WTC11 (cell line): ENCODE data around the gene SAPCD2. TPM values are rescaled to one million over a fixed set of nuclear protein-coding genes. Genes with fewer than 3 reads are reported as not detected.

Experiments
- ATAC-seq: fragments of 200-7000 bp; cut with Tn5 transposase; 2 replicates; pipeline ENCODE4 v1.10.0; 2021; ENCODE audit warnings: mild to moderate bottlenecking, moderate library complexity
- CTCF ChIA-PET: fragments of 300-600 bp; sonication (Branson Sonifier 250); formaldehyde crosslinking; loops from one replicate; lab custom pipeline; 2021; ENCODE audit warnings: antibody characterized with exemption; lab: Charles Lee
- POLR2A ChIA-PET: fragments of 350-600 bp; sonication (Branson Sonifier 250); formaldehyde crosslinking; loops from one replicate; lab custom pipeline; 2021; ENCODE audit warnings: antibody characterized with exemption; lab: Charles Lee
- DNase-seq: peaks from one replicate; pipeline ENCODE4 v3.0.0; 2021; ENCODE audit warnings: low spot score
- H3K27ac Mint-ChIP-seq: 2 replicates; pipeline ENCODE4 v1.8.0; 2021; ENCODE audit warnings: mixed read lengths
- H3K27me3 Mint-ChIP-seq: 2 replicates; pipeline ENCODE4 v1.8.0; 2021; ENCODE audit warnings: low read depth, mild to moderate bottlenecking, moderate library complexity, mixed read lengths
- H3K36me3 Mint-ChIP-seq: 2 replicates; pipeline ENCODE4 v1.8.0; 2021; ENCODE audit warnings: mixed read lengths
- H3K4me1 Mint-ChIP-seq: 2 replicates; pipeline ENCODE4 v1.8.0; 2022; ENCODE audit warnings: mixed read lengths
- H3K4me3 Mint-ChIP-seq: 2 replicates; pipeline ENCODE4 v1.8.0; 2021; ENCODE audit warnings: mild to moderate bottlenecking, moderate library complexity, mixed read lengths
- H3K9me3 Mint-ChIP-seq: 2 replicates; pipeline ENCODE4 v1.8.0; 2021; ENCODE audit warnings: mixed read lengths
- HMGA2 ChIP-seq: fragments of 250-450 bp; sonication (Bioruptor Pico); IDR thresholded peaks from 2 replicates; pipeline ENCODE4 v1.4.0; 2021; ENCODE audit warnings: mild to moderate bottlenecking, moderate library complexity
- MXD4 ChIP-seq: fragments of 250-450 bp; sonication (Bioruptor Pico); IDR thresholded peaks from 2 replicates; pipeline ENCODE4 v1.8.0; 2021; ENCODE audit warnings: mild to moderate bottlenecking, moderate library complexity, borderline replicate concordance
- NR1H2 ChIP-seq: sonication (generic); formaldehyde crosslinking; IDR thresholded peaks from 2 replicates; pipeline ENCODE4 v1.9.0; 2021; ENCODE audit warnings: mild to moderate bottlenecking, moderate library complexity, missing genetic modification reagents
- NR3C1 ChIP-seq: sonication (generic); formaldehyde crosslinking; conservative IDR thresholded peaks from 2 replicates; pipeline ENCODE4 v1.8.1; 2023; ENCODE audit warnings: low read depth, mild to moderate bottlenecking, missing genetic modification reagents
- RELA ChIP-seq: sonication (generic); formaldehyde crosslinking; IDR thresholded peaks from 2 replicates; pipeline ENCODE4 v1.8.1; 2022; ENCODE audit warnings: missing genetic modification reagents, mild to moderate bottlenecking, borderline replicate concordance
- TCF7 ChIP-seq: sonication (generic); formaldehyde crosslinking; IDR thresholded peaks from 2 replicates; pipeline ENCODE4 v1.8.0; 2022; ENCODE audit warnings: mild to moderate bottlenecking, low read depth, missing genetic modification reagents, moderate library complexity
- TP53 ChIP-seq: sonication (generic); formaldehyde crosslinking; IDR thresholded peaks from 2 replicates; pipeline ENCODE4 v1.8.1; 2023; ENCODE audit warnings: mild to moderate bottlenecking, missing genetic modification reagents
- ZNF219 ChIP-seq: sonication (generic); formaldehyde crosslinking; IDR thresholded peaks from 2 replicates; pipeline ENCODE4 v1.8.0; 2023; ENCODE audit warnings: missing genetic modification reagents, mild to moderate bottlenecking, borderline replicate concordance
- ZNF423 ChIP-seq: fragments of 250-450 bp; sonication (Bioruptor Pico); IDR thresholded peaks from 2 replicates; pipeline ENCODE4 v2.1.2; 2022; ENCODE audit warnings: mild to moderate bottlenecking, moderate library complexity
- total RNA-seq: library from RNA; stranded (reverse); gene quantifications from 3 replicates; pipeline ENCODE4 v1.2.3, GENCODE V29; 2021
- TF ChIP-seq, protein P1 (sequence below): sonication (generic); formaldehyde crosslinking; conservative IDR thresholded peaks from 2 replicates; pipeline ENCODE4 v1.8.1; 2022; ENCODE audit warnings: mild to moderate bottlenecking, missing genetic modification reagents
- TF ChIP-seq, protein P2 (sequence below): sonication (generic); formaldehyde crosslinking; IDR thresholded peaks from 2 replicates; pipeline ENCODE4 v1.8.0; 2023; ENCODE audit warnings: missing genetic modification reagents
- TF ChIP-seq, protein P3 (sequence below): sonication (generic); formaldehyde crosslinking; IDR thresholded peaks from 2 replicates; pipeline ENCODE4 v1.8.0; 2022; ENCODE audit warnings: mild to moderate bottlenecking, missing genetic modification reagents
- TF ChIP-seq, protein P4 (sequence below): sonication (generic); formaldehyde crosslinking; IDR thresholded peaks from 2 replicates; pipeline ENCODE4 v1.8.0; 2022; ENCODE audit warnings: mild to moderate bottlenecking, missing genetic modification reagents
- TF ChIP-seq, protein P5 (sequence below): fragments of 250-450 bp; sonication (Bioruptor Pico); IDR thresholded peaks from 2 replicates; pipeline ENCODE4 v1.9.0; 2021; ENCODE audit warnings: mild to moderate bottlenecking
- TF ChIP-seq, protein P6 (sequence below): sonication (generic); formaldehyde crosslinking; IDR thresholded peaks from 2 replicates; pipeline ENCODE4 v1.8.1; 2022; ENCODE audit warnings: low read depth, missing genetic modification reagents, borderline replicate concordance
- TF ChIP-seq, protein P7 (sequence below): sonication (generic); formaldehyde crosslinking; IDR thresholded peaks from 2 replicates; pipeline ENCODE4 v1.8.0; 2023; ENCODE audit warnings: missing genetic modification reagents, mild to moderate bottlenecking, borderline replicate concordance
- TF ChIP-seq, protein P8 (sequence below): sonication (generic); formaldehyde crosslinking; IDR thresholded peaks from 2 replicates; pipeline ENCODE4 v1.8.0; 2022; ENCODE audit warnings: missing genetic modification reagents

Gene SAPCD2
- total RNA-seq, 1 experiment from 2014 or later = 67.0 TPM

DNA sequence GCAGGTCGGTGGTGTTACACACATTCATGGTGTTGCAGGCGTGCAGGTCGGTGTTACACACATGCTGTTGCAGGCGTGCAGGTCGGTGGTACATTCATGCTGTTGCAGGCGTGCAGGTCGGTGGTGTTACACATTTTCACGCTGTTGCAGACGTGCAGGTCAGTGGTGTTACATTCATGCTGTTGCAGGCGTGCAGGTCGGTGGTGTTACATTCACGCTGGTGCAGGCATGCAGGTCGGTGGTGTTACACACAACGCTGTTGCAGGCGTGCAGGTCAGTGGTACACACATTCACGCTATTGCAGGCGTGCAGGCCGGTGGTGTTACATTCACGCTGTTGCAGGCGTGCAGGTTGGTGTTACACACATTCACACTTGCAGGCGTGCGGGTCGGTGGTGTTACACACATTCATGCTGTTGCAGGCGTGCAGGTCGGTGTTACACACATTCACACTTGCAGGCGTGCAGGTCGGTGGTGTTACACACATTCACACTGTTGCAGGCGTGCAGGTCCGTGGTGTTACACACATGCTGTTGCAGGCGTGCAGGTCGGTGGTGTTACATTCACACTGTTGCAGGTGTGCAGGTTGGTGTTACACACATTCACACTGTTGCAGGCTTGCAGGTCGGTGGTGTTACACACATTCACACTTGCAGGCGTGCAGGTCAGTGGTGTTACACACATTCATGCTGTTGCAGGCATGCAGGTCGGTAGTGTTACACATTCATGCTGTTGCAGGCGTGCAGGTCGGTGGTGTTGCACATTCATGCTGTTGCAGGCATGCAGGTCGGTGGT, 33.0 kb upstream of the SAPCD2 start:
- Mint-ChIP-seq H3K4me1 (no peaks in the 10 kb centered on the region), H3K9me3 (no peaks in the 10 kb centered on the region), H3K4me3 (no peak overlapping the region), H3K27me3 (no peaks in the 10 kb centered on the region), H3K27ac (no peak overlapping the region), H3K36me3 (peaks cover 17% of the 10 kb centered on the region)
- TF ChIP-seq, protein P1, sequence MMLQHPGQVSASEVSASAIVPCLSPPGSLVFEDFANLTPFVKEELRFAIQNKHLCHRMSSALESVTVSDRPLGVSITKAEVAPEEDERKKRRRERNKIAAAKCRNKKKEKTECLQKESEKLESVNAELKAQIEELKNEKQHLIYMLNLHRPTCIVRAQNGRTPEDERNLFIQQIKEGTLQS = no peak
- no peak for TF ChIP-seq TCF7 (CRISPR knock-in tag)
- TF ChIP-seq, protein P2, sequence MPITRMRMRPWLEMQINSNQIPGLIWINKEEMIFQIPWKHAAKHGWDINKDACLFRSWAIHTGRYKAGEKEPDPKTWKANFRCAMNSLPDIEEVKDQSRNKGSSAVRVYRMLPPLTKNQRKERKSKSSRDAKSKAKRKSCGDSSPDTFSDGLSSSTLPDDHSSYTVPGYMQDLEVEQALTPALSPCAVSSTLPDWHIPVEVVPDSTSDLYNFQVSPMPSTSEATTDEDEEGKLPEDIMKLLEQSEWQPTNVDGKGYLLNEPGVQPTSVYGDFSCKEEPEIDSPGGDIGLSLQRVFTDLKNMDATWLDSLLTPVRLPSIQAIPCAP (CRISPR knock-in tag) = no peak
- ATAC-seq (no peak), DNase-seq (no peak)
- ChIA-PET CTCF (no interaction called here), POLR2A (no interaction called here)

DNA sequence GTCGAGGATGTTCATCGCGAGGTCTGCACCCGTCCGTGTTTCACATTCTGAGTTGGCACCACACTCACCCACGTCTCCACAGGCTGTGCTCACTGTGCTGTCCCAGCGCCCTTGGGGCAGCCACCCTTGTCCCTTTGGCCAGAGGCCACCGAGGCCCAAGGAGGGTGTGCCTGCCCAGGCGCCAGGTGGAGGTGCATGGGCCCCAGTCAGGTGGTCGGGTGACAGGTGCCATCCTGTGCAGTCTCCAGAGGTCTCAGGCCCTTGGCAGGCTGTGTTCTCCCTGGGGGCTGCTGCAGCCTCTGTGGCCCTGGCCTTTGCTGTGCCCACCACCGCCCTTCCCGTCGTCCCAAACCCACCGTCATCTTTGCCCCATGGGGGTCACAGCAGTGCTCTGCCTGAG, 28.9 kb upstream of the SAPCD2 start:
- no peak overlapping the region for H3K27ac Mint-ChIP-seq
- TF ChIP-seq HMGA2 (CRISPR knock-in tag) (no peak), RELA (no peak), ZNF219 (CRISPR knock-in tag) (no peak), NR3C1 (CRISPR knock-in tag) (no peak), TP53 (no peak), ZNF423 (no peak), NR1H2 (CRISPR knock-in tag) (no peak), MXD4 (CRISPR knock-in tag) (no peak)
- TF ChIP-seq, protein P3, sequence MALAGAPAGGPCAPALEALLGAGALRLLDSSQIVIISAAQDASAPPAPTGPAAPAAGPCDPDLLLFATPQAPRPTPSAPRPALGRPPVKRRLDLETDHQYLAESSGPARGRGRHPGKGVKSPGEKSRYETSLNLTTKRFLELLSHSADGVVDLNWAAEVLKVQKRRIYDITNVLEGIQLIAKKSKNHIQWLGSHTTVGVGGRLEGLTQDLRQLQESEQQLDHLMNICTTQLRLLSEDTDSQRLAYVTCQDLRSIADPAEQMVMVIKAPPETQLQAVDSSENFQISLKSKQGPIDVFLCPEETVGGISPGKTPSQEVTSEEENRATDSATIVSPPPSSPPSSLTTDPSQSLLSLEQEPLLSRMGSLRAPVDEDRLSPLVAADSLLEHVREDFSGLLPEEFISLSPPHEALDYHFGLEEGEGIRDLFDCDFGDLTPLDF = no peak
- TF ChIP-seq, protein P4, sequence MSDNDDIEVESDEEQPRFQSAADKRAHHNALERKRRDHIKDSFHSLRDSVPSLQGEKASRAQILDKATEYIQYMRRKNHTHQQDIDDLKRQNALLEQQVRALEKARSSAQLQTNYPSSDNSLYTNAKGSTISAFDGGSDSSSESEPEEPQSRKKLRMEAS (CRISPR knock-in tag) = no peak
- CTCF ChIA-PET = interaction anchor here (2.2 kb wide), 1 partner anchor 31 kb away, joined by 6 read pairs; no protein-coding TSS in a partner anchor

DNA sequence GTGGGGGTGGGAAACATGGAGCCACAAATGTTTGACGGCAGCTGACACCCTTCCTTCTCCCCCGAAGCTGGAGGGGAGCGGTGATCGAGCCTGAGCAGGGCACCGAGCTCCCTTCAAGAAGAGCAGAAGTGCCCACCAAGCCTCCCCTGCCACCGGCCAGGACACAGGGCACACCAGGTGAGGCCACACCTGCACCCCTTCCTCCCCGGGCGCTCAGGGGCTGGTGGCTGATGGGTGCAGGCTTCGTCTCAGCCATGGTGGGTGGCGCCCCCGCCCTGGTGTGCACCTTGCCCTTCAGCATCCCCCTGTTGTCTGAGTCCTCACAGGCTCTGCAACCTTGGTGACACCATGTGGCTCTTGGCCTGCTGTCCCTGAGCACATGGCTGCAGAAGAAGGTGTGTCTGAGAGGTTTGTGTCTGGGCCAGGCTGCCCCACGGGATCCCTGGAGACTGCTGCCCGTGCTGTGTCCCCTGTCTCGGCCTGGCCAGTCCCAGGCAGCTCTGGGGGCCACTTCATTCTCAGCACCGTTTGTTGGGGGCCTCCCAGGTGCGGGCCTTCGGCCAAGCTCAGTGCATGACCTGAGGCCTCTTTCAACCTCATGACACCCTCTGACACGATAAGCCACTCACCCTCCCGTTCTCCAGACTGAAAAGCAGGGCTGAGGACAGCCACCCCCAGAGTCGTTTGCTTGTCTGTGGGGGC, 27.6 kb upstream of the SAPCD2 start:
- no peak overlapping the region for H3K27ac Mint-ChIP-seq
- POLR2A ChIA-PET = no interaction called here
- TF ChIP-seq, protein P5, sequence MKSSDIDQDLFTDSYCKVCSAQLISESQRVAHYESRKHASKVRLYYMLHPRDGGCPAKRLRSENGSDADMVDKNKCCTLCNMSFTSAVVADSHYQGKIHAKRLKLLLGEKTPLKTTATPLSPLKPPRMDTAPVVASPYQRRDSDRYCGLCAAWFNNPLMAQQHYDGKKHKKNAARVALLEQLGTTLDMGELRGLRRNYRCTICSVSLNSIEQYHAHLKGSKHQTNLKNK (CRISPR knock-in tag) = no peak
- TF ChIP-seq, protein P6, sequence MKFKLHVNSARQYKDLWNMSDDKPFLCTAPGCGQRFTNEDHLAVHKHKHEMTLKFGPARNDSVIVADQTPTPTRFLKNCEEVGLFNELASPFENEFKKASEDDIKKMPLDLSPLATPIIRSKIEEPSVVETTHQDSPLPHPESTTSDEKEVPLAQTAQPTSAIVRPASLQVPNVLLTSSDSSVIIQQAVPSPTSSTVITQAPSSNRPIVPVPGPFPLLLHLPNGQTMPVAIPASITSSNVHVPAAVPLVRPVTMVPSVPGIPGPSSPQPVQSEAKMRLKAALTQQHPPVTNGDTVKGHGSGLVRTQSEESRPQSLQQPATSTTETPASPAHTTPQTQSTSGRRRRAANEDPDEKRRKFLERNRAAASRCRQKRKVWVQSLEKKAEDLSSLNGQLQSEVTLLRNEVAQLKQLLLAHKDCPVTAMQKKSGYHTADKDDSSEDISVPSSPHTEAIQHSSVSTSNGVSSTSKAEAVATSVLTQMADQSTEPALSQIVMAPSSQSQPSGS (CRISPR knock-in tag) = no peak
- TF ChIP-seq, protein P7, sequence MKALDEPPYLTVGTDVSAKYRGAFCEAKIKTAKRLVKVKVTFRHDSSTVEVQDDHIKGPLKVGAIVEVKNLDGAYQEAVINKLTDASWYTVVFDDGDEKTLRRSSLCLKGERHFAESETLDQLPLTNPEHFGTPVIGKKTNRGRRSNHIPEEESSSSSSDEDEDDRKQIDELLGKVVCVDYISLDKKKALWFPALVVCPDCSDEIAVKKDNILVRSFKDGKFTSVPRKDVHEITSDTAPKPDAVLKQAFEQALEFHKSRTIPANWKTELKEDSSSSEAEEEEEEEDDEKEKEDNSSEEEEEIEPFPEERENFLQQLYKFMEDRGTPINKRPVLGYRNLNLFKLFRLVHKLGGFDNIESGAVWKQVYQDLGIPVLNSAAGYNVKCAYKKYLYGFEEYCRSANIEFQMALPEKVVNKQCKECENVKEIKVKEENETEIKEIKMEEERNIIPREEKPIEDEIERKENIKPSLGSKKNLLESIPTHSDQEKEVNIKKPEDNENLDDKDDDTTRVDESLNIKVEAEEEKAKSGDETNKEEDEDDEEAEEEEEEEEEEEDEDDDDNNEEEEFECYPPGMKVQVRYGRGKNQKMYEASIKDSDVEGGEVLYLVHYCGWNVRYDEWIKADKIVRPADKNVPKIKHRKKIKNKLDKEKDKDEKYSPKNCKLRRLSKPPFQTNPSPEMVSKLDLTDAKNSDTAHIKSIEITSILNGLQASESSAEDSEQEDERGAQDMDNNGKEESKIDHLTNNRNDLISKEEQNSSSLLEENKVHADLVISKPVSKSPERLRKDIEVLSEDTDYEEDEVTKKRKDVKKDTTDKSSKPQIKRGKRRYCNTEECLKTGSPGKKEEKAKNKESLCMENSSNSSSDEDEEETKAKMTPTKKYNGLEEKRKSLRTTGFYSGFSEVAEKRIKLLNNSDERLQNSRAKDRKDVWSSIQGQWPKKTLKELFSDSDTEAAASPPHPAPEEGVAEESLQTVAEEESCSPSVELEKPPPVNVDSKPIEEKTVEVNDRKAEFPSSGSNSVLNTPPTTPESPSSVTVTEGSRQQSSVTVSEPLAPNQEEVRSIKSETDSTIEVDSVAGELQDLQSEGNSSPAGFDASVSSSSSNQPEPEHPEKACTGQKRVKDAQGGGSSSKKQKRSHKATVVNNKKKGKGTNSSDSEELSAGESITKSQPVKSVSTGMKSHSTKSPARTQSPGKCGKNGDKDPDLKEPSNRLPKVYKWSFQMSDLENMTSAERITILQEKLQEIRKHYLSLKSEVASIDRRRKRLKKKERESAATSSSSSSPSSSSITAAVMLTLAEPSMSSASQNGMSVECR = no peak
- TF ChIP-seq, protein P8, sequence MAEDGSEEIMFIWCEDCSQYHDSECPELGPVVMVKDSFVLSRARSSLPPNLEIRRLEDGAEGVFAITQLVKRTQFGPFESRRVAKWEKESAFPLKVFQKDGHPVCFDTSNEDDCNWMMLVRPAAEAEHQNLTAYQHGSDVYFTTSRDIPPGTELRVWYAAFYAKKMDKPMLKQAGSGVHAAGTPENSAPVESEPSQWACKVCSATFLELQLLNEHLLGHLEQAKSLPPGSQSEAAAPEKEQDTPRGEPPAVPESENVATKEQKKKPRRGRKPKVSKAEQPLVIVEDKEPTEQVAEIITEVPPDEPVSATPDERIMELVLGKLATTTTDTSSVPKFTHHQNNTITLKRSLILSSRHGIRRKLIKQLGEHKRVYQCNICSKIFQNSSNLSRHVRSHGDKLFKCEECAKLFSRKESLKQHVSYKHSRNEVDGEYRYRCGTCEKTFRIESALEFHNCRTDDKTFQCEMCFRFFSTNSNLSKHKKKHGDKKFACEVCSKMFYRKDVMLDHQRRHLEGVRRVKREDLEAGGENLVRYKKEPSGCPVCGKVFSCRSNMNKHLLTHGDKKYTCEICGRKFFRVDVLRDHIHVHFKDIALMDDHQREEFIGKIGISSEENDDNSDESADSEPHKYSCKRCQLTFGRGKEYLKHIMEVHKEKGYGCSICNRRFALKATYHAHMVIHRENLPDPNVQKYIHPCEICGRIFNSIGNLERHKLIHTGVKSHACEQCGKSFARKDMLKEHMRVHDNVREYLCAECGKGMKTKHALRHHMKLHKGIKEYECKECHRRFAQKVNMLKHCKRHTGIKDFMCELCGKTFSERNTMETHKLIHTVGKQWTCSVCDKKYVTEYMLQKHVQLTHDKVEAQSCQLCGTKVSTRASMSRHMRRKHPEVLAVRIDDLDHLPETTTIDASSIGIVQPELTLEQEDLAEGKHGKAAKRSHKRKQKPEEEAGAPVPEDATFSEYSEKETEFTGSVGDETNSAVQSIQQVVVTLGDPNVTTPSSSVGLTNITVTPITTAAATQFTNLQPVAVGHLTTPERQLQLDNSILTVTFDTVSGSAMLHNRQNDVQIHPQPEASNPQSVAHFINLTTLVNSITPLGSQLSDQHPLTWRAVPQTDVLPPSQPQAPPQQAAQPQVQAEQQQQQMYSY (CRISPR knock-in tag) = no peak

More for the DNA sequence above, 28.9 kb upstream of the SAPCD2 start:
- peaks cover 21% of the 10 kb centered on the region for H3K36me3 Mint-ChIP-seq
- ATAC-seq (no peak), DNase-seq (no peak)
- H3K9me3 Mint-ChIP-seq = no peaks in the 10 kb centered on the region
- H3K27me3 Mint-ChIP-seq = no peaks in the 10 kb centered on the region
- H3K4me3 Mint-ChIP-seq = no peak overlapping the region
- POLR2A ChIA-PET = no interaction called here
- H3K4me1 Mint-ChIP-seq = no peaks in the 10 kb centered on the region

More for the DNA sequence above, 27.6 kb upstream of the SAPCD2 start:
- no peaks in the 10 kb centered on the region for H3K4me1 Mint-ChIP-seq
- H3K9me3 Mint-ChIP-seq = no peaks in the 10 kb centered on the region
- CTCF ChIA-PET = interaction anchor here (3.4 kb wide), 1 partner anchor 139 kb away, joined by 9 read pairs; no protein-coding TSS in a partner anchor
- no peak overlapping the region for H3K4me3 Mint-ChIP-seq
- no peaks in the 10 kb centered on the region for H3K27me3 Mint-ChIP-seq
- no peak for ATAC-seq
- H3K36me3 Mint-ChIP-seq = peaks cover 24% of the 10 kb centered on the region
- no peak for DNase-seq
